PC-9 (cell line): ENCODE measurements around the gene SDCBP2. TPM values are rescaled to one million over a fixed set of nuclear protein-coding genes. Genes with fewer than 3 reads are reported as not detected.

Source experiments
- BruUV-seq: library from RNA; stranded (reverse); fragments of 400-500 nt; replicated peaks from 2 replicates; lab custom pipeline; 2021; lab: Mats Ljungman, UMichigan
- CTCF ChIA-PET: fragments of 300-600 bp; sonication (Branson Sonifier 250); formaldehyde crosslinking; loops from one replicate; lab custom pipeline; 2022; ENCODE audit warnings: antibody characterized with exemption; lab: Charles Lee
- POLR2A ChIA-PET: fragments of 300-600 bp; sonication (Branson Sonifier 250); formaldehyde crosslinking; loops from one replicate; lab custom pipeline; 2022; ENCODE audit warnings: antibody characterized with exemption; ENCODE audit not compliant: unreplicated experiment; lab: Charles Lee
- DNase-seq, 2 experiments: peaks; one replicate each; pipeline versions ENCODE4 v3.0.0 to v3.0.0-alpha.2; 2015 to 2022; ENCODE audit warnings: mixed read lengths in 1 of 2
- H2AFZ ChIP-seq: fragments of 200-600 bp; sonication (generic); 2 replicates; pipeline ENCODE4 v1.8.1; 2017; ENCODE audit warnings: antibody characterized with exemption
- H3F3A ChIP-seq: fragments of 200-600 bp; sonication (generic); 2 replicates; pipeline ENCODE4 v1.8.1; 2017; ENCODE audit warnings: antibody characterized with exemption, mild to moderate bottlenecking, low read depth; ENCODE audit not compliant: insufficient read depth
- H3K27ac ChIP-seq: fragments of 200-600 bp; sonication (generic); 2 replicates; pipeline ENCODE4 v1.6.1; 2016; ENCODE audit warnings: mixed run types
- H3K27me3 ChIP-seq: fragments of 200-600 bp; sonication (generic); 2 replicates; pipeline ENCODE4 v1.6.1; 2016; ENCODE audit warnings: low read depth, mixed run types; ENCODE audit not compliant: insufficient read depth
- H3K36me3 ChIP-seq: fragments of 200-600 bp; sonication (generic); 2 replicates; pipeline ENCODE4 v1.6.1; 2016; ENCODE audit warnings: low read depth, mixed run types
- H3K4me1 ChIP-seq: fragments of 200-600 bp; sonication (generic); replicated peaks from 2 replicates; pipeline ENCODE4 v1.6.1; 2016; ENCODE audit warnings: mixed run types; ENCODE audit not compliant: insufficient read depth
- H3K4me2 ChIP-seq: fragments of 200-600 bp; sonication (generic); 2 replicates; pipeline ENCODE4 v1.6.1; 2017; ENCODE audit warnings: mixed run types
- H3K4me3 ChIP-seq: fragments of 200-600 bp; sonication (generic); 2 replicates; pipeline ENCODE4 v1.6.1; 2016; ENCODE audit warnings: mixed run types
- H3K79me2 ChIP-seq: fragments of 200-600 bp; sonication (generic); 2 replicates; pipeline ENCODE4 v1.6.1; 2017; ENCODE audit warnings: low read depth, mixed run types
- H3K9me2 ChIP-seq: fragments of 200-600 bp; sonication (generic); 2 replicates; pipeline ENCODE4 v1.8.1; 2017; ENCODE audit warnings: mild to moderate bottlenecking; ENCODE audit not compliant: insufficient read depth
- H3K9me3 ChIP-seq: fragments of 200-600 bp; sonication (generic); 2 replicates; pipeline ENCODE4 v1.8.1; 2016; ENCODE audit warnings: low read depth; ENCODE audit not compliant: insufficient read depth
- H4K20me1 ChIP-seq: fragments of 200-600 bp; sonication (generic); 2 replicates; pipeline ENCODE4 v1.8.1; 2017; ENCODE audit not compliant: insufficient read depth
- EZH2 ChIP-seq: fragments of 200-600 bp; sonication (generic); IDR thresholded peaks from 2 replicates; pipeline ENCODE4 v1.8.0; 2017; ENCODE audit warnings: antibody characterized with exemption, low read depth
- intact Hi-C: fragments of 100-400 bp; cut with micrococcal nuclease; formaldehyde crosslinking; loops from one replicate; pipeline ENCODE4 v1.10.0; 2022; ENCODE audit not compliant: unreplicated experiment
- total RNA-seq: library from RNA; stranded (reverse); gene quantifications from 2 replicates; pipeline ENCODE4 v1.2.3, GENCODE V29; 2021
- TF ChIP-seq, protein P1 (sequence below): fragments of 200-600 bp; sonication (generic); conservative IDR thresholded peaks from 2 replicates; pipeline ENCODE4 v1.6.1; 2017; ENCODE audit warnings: mixed run types, antibody characterized with exemption, mild to moderate bottlenecking, moderate library complexity

Gene SDCBP2
- total RNA-seq, 1 experiment from 2014 or later: 14.8 TPM

DNA sequence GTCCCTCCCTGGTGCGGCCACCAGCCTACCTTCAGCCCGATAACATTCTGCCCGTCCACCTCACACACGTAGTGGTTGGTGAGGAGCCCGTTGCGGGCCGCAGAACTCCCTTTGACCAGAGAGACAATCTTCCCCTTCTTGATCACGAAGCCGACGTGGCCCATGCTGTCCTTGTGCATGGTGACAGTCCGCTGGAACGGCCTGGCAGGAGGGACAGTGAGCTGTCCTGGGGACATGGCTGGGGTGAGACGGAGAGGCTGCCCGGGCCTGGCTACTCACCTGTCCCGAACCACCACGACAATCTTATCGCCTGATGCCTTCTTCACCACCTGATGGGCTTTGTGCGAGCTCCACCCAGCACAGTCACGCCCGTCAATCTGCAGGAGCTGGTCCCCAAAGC is 16.6 kb downstream of the SDCBP2 start:
- Histone ChIP-seq H4K20me1 (no peaks in the 10 kb centered on the region), H3K9me3 (no peaks in the 10 kb centered on the region), H2AFZ (no peak overlapping the region), H3K4me3 (no peak overlapping the region), H3F3A (peaks cover 14% of the 10 kb centered on the region), H3K4me2 (no peak overlapping the region), H3K9me2 (no peaks in the 10 kb centered on the region), H3K27me3 (no peaks in the 10 kb centered on the region), H3K36me3 (no peaks in the 10 kb centered on the region), H3K79me2 (no peaks in the 10 kb centered on the region), H3K4me1 (no peaks in the 10 kb centered on the region), H3K27ac (no peak overlapping the region)
- TF ChIP-seq, protein P1, sequence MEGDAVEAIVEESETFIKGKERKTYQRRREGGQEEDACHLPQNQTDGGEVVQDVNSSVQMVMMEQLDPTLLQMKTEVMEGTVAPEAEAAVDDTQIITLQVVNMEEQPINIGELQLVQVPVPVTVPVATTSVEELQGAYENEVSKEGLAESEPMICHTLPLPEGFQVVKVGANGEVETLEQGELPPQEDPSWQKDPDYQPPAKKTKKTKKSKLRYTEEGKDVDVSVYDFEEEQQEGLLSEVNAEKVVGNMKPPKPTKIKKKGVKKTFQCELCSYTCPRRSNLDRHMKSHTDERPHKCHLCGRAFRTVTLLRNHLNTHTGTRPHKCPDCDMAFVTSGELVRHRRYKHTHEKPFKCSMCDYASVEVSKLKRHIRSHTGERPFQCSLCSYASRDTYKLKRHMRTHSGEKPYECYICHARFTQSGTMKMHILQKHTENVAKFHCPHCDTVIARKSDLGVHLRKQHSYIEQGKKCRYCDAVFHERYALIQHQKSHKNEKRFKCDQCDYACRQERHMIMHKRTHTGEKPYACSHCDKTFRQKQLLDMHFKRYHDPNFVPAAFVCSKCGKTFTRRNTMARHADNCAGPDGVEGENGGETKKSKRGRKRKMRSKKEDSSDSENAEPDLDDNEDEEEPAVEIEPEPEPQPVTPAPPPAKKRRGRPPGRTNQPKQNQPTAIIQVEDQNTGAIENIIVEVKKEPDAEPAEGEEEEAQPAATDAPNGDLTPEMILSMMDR: no peak
- TF ChIP-seq EZH2: no peak
- intact Hi-C loops: loop anchor here (2.0 to 10.0 kb wide), 2 partner anchors 88 to 190 kb away; partner anchors contain the start of gene RAD21L1
- BruUV-seq: no TSS peak
- no peak for DNase-seq
- ChIA-PET CTCF (interaction anchor here (0.6 kb wide), 1 partner anchor 486 kb away, joined by 9 read pairs; no protein-coding TSS in a partner anchor), POLR2A (no interaction called here)

DNA sequence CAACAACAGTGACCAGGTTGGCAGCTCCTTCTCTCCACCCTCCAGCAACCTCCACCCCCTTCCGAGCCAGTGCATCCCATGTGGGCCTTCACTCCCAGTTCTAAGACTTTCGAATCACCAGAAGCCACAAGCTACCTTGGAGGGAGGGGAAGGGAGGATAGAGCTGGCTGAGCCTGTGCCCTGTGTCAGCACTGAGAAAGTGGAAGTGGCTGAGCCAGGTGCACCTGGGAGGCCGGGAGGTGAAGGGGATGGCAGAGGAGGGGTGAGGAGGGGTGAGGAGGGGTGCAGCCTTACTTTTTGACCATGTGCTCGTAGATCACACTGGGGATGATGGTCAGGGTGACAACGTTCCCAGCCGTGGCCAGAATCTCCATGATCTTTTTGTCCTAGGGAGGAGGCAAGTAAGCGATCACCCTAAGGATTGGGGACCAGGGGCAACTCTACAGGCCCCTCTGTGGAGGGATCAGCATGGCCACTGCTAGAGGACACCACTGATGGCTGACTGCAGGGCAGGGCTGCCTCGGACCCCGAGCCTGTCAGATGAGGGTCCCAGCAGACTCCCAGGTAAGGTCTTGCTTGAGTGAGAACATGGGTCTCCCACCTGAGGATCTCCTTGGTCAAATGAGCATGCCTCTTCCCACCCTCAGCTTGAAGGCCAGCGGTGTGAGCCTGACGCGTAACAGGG is 18.3 kb downstream of the SDCBP2 start:
- ChIA-PET CTCF (interaction anchor here (0.6 kb wide), 1 partner anchor 769 kb away, joined by 3 read pairs; no protein-coding TSS in a partner anchor), POLR2A (no interaction called here)
- Histone ChIP-seq H3K36me3 (no peaks in the 10 kb centered on the region), H3K4me3 (no peak overlapping the region), H3F3A (peaks cover 14% of the 10 kb centered on the region), H3K4me1 (no peaks in the 10 kb centered on the region), H3K27me3 (no peaks in the 10 kb centered on the region), H3K79me2 (no peaks in the 10 kb centered on the region), H3K4me2 (no peak overlapping the region), H3K9me3 (no peaks in the 10 kb centered on the region), H4K20me1 (no peaks in the 10 kb centered on the region), H3K9me2 (no peaks in the 10 kb centered on the region), H2AFZ (no peak overlapping the region), H3K27ac (no peak overlapping the region)
- intact Hi-C loops: loop anchor here (10.0 kb wide), 1 partner anchor 86 kb away; the partner anchor contains the start of gene RAD21L1
- no peak for DNase-seq
- TF ChIP-seq EZH2: no peak
- TF ChIP-seq, protein P1: no peak
- no TSS peak for BruUV-seq

DNA sequence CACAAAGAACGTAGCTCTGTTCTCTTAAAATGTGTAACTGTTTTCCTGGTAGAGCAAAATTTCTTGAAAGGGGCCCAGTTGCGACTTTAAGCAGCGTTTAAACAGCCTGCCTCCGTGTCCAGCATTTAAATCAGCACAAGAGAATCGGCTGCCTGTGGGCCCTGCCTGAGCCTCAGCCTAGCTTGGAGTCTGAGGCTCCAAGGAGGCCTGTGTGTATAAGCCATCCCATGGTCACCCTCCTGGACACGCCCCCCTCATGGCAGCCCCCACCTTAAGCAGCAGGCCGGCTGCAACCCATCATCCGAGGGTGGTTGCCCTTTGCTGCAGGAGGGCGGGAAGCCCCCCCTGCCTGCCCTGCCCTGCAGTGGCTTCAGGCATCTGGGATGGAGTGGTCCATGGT is 18.9 kb downstream of the SDCBP2 start:
- Histone ChIP-seq H3K9me3 (no peaks in the 10 kb centered on the region), H3K4me3 (no peak overlapping the region), H4K20me1 (no peaks in the 10 kb centered on the region), H3K36me3 (no peaks in the 10 kb centered on the region), H3K27me3 (no peaks in the 10 kb centered on the region), H3K79me2 (no peaks in the 10 kb centered on the region), H3K9me2 (no peaks in the 10 kb centered on the region), H3K4me1 (no peaks in the 10 kb centered on the region), H3K4me2 (no peak overlapping the region), H2AFZ (no peak overlapping the region), H3F3A (peaks cover 14% of the 10 kb centered on the region), H3K27ac (no peak overlapping the region)
- DNase-seq: no peak
- no TSS peak for BruUV-seq
- intact Hi-C loops: loop anchor here (10.0 kb wide), 1 partner anchor 85 kb away; the partner anchor contains the start of gene RAD21L1
- ChIA-PET POLR2A (no interaction called here), CTCF (interaction anchor here (0.6 kb wide), 1 partner anchor 768 kb away, joined by 3 read pairs; no protein-coding TSS in a partner anchor)
- TF ChIP-seq, protein P1: no peak
- no peak for TF ChIP-seq EZH2
